ENCODE measurements around the gene RCAN2.

The RCAN2 gene

GRCh38 chr6:46204880-46205650 is 286.2 kb downstream of the RCAN2 start:
- no peak for DNase-seq

- DNase-seq, result no peak
Observed at GRCh38 chr6:46203391-46204177, 287.7 kb downstream of the RCAN2 start.

GRCh38 chr6:46201702-46202101 is 289.5 kb downstream of the RCAN2 start:
- no peak for DNase-seq

GRCh38 chr6:46199387-46199786 is 291.9 kb downstream of the RCAN2 start:
- DNase-seq, result no peak

GRCh38 chr6:46191961-46192360 is 299.3 kb downstream of the RCAN2 start:
- no peak for DNase-seq

- no peak for DNase-seq
Observed at GRCh38 chr6:46190889-46191288, 300.4 kb downstream of the RCAN2 start.

- DNase-seq, result no peak
Observed at GRCh38 chr6:46189726-46190125, 301.5 kb downstream of the RCAN2 start.

GRCh38 chr6:46186583-46186982 is 304.7 kb downstream of the RCAN2 start:
- DNase-seq, result no peak

GRCh38 chr6:46184114-46184513 is 307.1 kb downstream of the RCAN2 start:
- DNase-seq, result no peak

- DNase-seq, result no peak
Observed at GRCh38 chr6:46175976-46176375, 315.3 kb downstream of the RCAN2 start.

GRCh38 chr6:46175446-46175845 is 315.8 kb downstream of the RCAN2 start:
- DNase-seq, result no peak

- no peak for DNase-seq
Observed at GRCh38 chr6:46174904-46175303, 316.3 kb downstream of the RCAN2 start.

- no peak for DNase-seq
Observed at GRCh38 chr6:46172176-46172575, 319.1 kb downstream of the RCAN2 start.

All from activated CD4-positive, alpha-beta T cell treated with anti-CD3 and anti-CD28 coated beads for 4 hours (primary cell).